Activated B cell treated with CpG ODN at 0.5 μM for 24 hours (primary cell): ENCODE results near the gene UBASH3A. TPM values are rescaled to one million over a fixed set of nuclear protein-coding genes. Genes with fewer than 3 reads are reported as not detected.

Experiments
- ATAC-seq: fragments of 200-7000 bp; cut with Tn5 transposase; one replicate; pipeline ENCODE4 v1.10.0; 2021; ENCODE audit warnings: low read depth, mild to moderate bottlenecking, moderate library complexity
- CTCF ChIA-PET: fragments of 350-600 bp; sonication (Branson Sonifier 250); formaldehyde crosslinking; loops from one replicate; lab custom pipeline; 2021; ENCODE audit warnings: antibody characterized with exemption; lab: Charles Lee
- POLR2A ChIA-PET: fragments of 350-600 bp; sonication (Branson Sonifier 250); formaldehyde crosslinking; loops from one replicate; lab custom pipeline; 2021; ENCODE audit warnings: antibody characterized with exemption; lab: Charles Lee
- DNase-seq: peaks from one replicate; pipeline ENCODE4 v3.0.0; 2022
- H3K27ac Mint-ChIP-seq: one replicate; pipeline ENCODE4 v1.8.0; 2020; ENCODE audit warnings: mixed read lengths
- H3K27me3 Mint-ChIP-seq: one replicate; pipeline ENCODE4 v1.8.0; 2021; ENCODE audit warnings: mixed read lengths
- H3K36me3 Mint-ChIP-seq: one replicate; pipeline ENCODE4 v1.8.0; 2021; ENCODE audit warnings: low read depth, mixed read lengths
- H3K4me1 Mint-ChIP-seq: one replicate; pipeline ENCODE4 v1.8.0; 2021; ENCODE audit warnings: mixed read lengths
- H3K4me3 Mint-ChIP-seq: one replicate; pipeline ENCODE4 v1.8.0; 2020; ENCODE audit warnings: mild to moderate bottlenecking, mixed read lengths
- H3K9me3 Mint-ChIP-seq: one replicate; pipeline ENCODE4 v1.8.0; 2020; ENCODE audit warnings: mixed read lengths
- intact Hi-C: fragments of 100-400 bp; cut with micrococcal nuclease; formaldehyde crosslinking; loops from one replicate; pipeline ENCODE4 v1.15.1; 2024
- total RNA-seq: library from RNA; stranded (reverse); gene quantifications from 2 replicates; pipeline ENCODE4 v1.2.3, GENCODE V29; 2022
- TF ChIP-seq, protein P1 (sequence below): fragments of 200-600 bp; IDR thresholded peaks from one replicate; pipeline ENCODE4 v1.8.0; 2022; ENCODE audit warnings: antibody characterized with exemption, mild to moderate bottlenecking

UBASH3A gene
- total RNA-seq, 1 donor from 2014 or later = not detected

DNA sequence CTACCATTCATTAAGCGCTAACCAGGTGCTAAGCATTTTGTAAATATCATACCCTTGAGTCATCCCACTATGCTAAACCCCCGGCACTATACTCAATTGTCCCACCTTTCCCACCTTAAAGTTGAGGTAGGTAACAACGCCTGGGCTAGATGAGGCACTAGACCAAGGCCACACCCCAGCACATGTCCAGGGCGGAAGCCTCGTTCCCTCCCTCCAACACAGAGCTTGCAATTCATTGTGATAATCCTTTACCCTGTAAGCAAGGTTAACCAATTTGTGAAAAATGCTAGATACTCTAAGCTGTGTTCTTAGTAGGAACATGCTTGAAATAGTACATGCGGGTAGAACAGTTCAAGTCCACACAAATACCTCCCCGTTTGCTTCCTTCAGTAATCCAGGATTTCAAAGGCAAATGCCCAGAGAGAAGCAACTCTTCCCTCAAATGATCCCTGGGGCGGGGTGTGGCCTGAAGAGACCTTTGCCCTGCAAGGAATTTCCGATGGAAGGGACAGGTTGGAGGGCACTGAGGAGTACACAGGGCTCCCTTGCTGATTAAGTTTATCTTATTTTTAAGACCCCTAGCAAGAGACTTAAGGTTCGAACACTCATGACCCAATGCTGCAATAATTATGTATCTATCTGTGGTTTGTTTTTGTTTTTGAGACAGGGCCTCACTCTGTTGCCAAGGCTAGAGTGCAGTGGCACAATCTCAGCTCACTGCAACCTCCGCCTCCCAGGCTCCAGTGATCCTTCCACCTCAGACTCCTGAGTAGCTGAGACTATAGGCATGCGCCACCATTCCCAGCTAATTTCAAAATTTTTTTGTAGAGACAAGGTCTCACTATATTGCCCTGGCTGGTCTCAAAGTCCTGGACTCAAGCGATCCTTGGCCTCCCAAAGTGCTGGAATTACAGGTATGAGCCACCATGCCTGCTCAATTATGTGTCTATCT, 89.7 kb downstream of the UBASH3A start:
- Mint-ChIP-seq H3K4me3 (no peak overlapping the region), H3K27me3 (peaks cover 7% of the 10 kb centered on the region), H3K27ac (no peak overlapping the region), H3K4me1 (peaks cover 15% of the 10 kb centered on the region), H3K36me3 (no peaks in the 10 kb centered on the region), H3K9me3 (peaks cover 3% of the 10 kb centered on the region)
- POLR2A ChIA-PET = no interaction called here
- ATAC-seq (no peak), DNase-seq (no peak)
- TF ChIP-seq, protein P1, sequence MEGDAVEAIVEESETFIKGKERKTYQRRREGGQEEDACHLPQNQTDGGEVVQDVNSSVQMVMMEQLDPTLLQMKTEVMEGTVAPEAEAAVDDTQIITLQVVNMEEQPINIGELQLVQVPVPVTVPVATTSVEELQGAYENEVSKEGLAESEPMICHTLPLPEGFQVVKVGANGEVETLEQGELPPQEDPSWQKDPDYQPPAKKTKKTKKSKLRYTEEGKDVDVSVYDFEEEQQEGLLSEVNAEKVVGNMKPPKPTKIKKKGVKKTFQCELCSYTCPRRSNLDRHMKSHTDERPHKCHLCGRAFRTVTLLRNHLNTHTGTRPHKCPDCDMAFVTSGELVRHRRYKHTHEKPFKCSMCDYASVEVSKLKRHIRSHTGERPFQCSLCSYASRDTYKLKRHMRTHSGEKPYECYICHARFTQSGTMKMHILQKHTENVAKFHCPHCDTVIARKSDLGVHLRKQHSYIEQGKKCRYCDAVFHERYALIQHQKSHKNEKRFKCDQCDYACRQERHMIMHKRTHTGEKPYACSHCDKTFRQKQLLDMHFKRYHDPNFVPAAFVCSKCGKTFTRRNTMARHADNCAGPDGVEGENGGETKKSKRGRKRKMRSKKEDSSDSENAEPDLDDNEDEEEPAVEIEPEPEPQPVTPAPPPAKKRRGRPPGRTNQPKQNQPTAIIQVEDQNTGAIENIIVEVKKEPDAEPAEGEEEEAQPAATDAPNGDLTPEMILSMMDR = no peak
- CTCF ChIA-PET = no interaction called here
- intact Hi-C loops = no loop called here

DNA sequence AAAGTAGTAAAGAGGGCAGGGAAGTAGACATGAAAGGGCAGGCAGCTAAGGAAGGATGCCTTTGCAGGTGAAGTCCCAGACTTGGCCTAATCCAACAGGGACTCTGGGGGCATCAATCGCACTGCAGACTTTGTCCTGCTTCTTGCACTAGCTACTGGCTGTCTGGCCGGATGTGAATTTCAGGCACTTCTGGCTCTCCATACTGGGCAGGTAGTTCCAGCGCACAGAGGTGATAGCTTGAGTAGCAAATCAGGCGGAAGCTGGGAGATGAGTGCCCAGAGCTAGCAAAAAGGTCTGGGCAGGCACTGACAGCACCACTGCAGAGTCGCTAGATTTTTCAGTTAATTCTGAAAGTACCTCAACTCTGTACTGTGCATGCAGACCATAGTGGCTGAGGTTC, 91.3 kb downstream of the UBASH3A start:
- peaks cover 15% of the 10 kb centered on the region for H3K4me1 Mint-ChIP-seq
- peak overlapping the region; percentile 88 for H3K4me3 Mint-ChIP-seq
- ATAC-seq = no peak
- no peak for DNase-seq
- no peak overlapping the region for H3K27ac Mint-ChIP-seq
- ChIA-PET POLR2A (interaction anchor here (1.4 kb wide), 1 partner anchor 33 kb away, joined by 4 read pairs; no protein-coding TSS in a partner anchor), CTCF (no interaction called here)
- H3K36me3 Mint-ChIP-seq = no peaks in the 10 kb centered on the region
- peaks cover 4% of the 10 kb centered on the region for H3K27me3 Mint-ChIP-seq
- TF ChIP-seq, protein P1 = no peak
- intact Hi-C loops = loop anchor here (5.0 kb wide), 1 partner anchor 477 kb away; the partner anchor contains the start of gene PKNOX1
- H3K9me3 Mint-ChIP-seq = no peaks in the 10 kb centered on the region

DNA sequence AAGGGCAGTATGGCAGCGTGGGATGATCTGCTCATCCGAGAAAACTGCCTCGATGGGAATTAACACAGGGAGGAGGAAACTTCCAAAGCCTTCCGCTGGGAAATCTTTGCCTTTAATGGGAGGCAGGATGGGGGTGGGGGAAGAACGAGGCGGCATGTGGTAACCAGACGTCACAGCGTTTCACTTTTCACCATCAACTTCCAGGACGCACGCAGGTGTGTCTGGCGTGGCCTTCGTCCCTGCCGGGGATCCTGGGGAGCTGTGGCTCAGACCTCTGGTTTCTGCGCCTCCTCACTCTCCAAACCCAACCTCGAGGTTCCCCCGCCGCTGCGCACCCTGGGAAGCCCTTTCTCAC, 92.0 kb downstream of the UBASH3A start:
- DNase-seq (no peak), ATAC-seq (no peak)
- ChIA-PET POLR2A (interaction anchor here (0.5 to 2.1 kb wide), 7 partner anchors 10 to 40 kb away, joined by 3 to 9 read pairs (median 5); partner anchors contain the start of gene SLC37A1), CTCF (no interaction called here)
- intact Hi-C loops = loop anchor here (1.0 to 5.0 kb wide), 9 partner anchors 10 to 616 kb away; partner anchors contain the start of genes PKNOX1 and PRDM15
- peak overlapping the region; percentile 88 for H3K4me3 Mint-ChIP-seq
- no peaks in the 10 kb centered on the region for H3K9me3 Mint-ChIP-seq
- H3K27me3 Mint-ChIP-seq = peaks cover 3% of the 10 kb centered on the region
- H3K27ac Mint-ChIP-seq = peak overlapping the region; percentile 83
- H3K4me1 Mint-ChIP-seq = peaks cover 13% of the 10 kb centered on the region
- TF ChIP-seq, protein P1 = no peak
- H3K36me3 Mint-ChIP-seq = no peaks in the 10 kb centered on the region

DNA sequence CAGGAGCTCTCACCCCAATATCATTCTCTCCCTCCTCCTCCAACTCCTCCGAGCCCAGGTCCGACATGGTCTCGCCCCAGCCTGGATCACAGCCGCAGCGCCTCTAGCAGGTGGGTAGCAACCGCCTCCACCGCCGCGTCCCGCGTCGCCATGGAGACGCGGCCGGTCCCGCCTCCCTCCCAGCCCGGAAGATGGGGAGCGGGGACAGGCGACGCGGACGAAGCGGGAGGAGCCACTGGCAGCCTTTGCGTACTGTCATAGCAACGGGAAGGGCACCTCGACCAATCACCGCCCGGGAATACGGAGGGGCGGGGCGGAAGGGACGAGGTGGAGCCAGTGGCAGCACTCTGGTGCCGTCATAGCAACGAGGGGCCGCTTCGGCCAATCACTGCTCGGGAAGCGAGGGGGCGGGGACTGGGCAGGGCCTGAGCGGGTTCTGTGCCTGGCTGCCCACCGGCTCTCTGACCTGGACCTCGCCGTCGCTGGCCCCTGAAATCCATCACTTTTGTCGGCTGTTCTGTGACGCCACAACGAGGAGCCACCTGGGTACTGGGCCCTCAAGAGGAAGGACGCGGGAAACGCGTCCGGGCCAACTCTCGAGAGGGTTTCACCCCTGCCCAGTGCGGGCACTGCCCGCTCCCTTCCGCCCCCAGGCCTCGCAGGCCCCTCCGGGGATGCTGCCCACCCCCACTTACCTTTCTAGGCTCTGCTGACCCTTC, 92.6 kb downstream of the UBASH3A start, which contains the start of gene RSPH1:
Gene RSPH1, minus strand, starts transcription at position 105 of the 719 bp plus-strand sequence. Its CDS starts 38 bp downstream, at position 67.
- ChIA-PET POLR2A (interaction anchor here (0.5 to 2.1 kb wide), 8 partner anchors 11 to 39 kb away, joined by 3 to 9 read pairs (median 5); partner anchors contain the start of gene SLC37A1), CTCF (interaction anchor here (0.9 to 1.4 kb wide), 2 partner anchors 16 to 40 kb away, joined by 3 to 4 read pairs; no protein-coding TSS in a partner anchor)
- peak within 1 kb of the TSS; percentile 83 for H3K27ac Mint-ChIP-seq
- no peaks in the 10 kb centered on the region for H3K27me3 Mint-ChIP-seq
- H3K4me1 Mint-ChIP-seq = peaks cover 13% of the 10 kb centered on the region
- H3K4me3 Mint-ChIP-seq = peak within 1 kb of the TSS; percentile 88
- TF ChIP-seq, protein P1 = no peak
- H3K36me3 Mint-ChIP-seq = no peaks in the 10 kb centered on the region
- intact Hi-C loops = loop anchor here (1.0 to 5.0 kb wide), 9 partner anchors 9 to 617 kb away; partner anchors contain the start of genes PKNOX1 and PRDM15
- no peaks in the 10 kb centered on the region for H3K9me3 Mint-ChIP-seq
- ATAC-seq (peak; percentile 96), DNase-seq (peak; percentile 99)
